DOHH2 (cell line): ENCODE data around the gene KHDC4.

ENCODE experiments used
- EZH2phosphoT487 ChIP-seq: fragments of 200-600 bp; sonication (generic); IDR thresholded peaks from 2 replicates; pipeline ENCODE4 v1.6.1; 2017; ENCODE audit warnings: borderline replicate concordance, mild to moderate bottlenecking, antibody characterized with exemption, low read length, moderate library complexity, mixed read lengths
- TF ChIP-seq, protein P1 (sequence below): fragments of 200-600 bp; sonication (generic); IDR thresholded peaks from one replicate; pipeline ENCODE4 v1.5.1; 2014; ENCODE audit warnings: antibody characterized with exemption, mild to moderate bottlenecking, low read depth, low read length; ENCODE audit not compliant: poor library complexity, severe bottlenecking

- TF ChIP-seq, protein P1, sequence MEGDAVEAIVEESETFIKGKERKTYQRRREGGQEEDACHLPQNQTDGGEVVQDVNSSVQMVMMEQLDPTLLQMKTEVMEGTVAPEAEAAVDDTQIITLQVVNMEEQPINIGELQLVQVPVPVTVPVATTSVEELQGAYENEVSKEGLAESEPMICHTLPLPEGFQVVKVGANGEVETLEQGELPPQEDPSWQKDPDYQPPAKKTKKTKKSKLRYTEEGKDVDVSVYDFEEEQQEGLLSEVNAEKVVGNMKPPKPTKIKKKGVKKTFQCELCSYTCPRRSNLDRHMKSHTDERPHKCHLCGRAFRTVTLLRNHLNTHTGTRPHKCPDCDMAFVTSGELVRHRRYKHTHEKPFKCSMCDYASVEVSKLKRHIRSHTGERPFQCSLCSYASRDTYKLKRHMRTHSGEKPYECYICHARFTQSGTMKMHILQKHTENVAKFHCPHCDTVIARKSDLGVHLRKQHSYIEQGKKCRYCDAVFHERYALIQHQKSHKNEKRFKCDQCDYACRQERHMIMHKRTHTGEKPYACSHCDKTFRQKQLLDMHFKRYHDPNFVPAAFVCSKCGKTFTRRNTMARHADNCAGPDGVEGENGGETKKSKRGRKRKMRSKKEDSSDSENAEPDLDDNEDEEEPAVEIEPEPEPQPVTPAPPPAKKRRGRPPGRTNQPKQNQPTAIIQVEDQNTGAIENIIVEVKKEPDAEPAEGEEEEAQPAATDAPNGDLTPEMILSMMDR: no peak
- TF ChIP-seq EZH2phosphoT487: no peak
These were observed 37.9 kb upstream of the KHDC4 start for GRCh38 chr1:155971910-155972809.
